Midbrain (tissue), 1 donor: ENCODE data around the gene TSPAN8.
"Not testable (repeated sequence)": the region's sequence is repeated elsewhere in the genome, so short reads cannot be mapped to it uniquely, and the experiment has no call there.

Experiments used
- DNase-seq: peaks from one replicate; lab custom pipeline; 2025; lab: John Stamatoyannopoulos, UW

TSPAN8 gene

GRCh38 chr12:71164166-71164565 is 6.4 kb upstream of the TSPAN8 start:
- DNase-seq, result no peak

- DNase-seq, result no peak
Measured at GRCh38 chr12:71162832-71163763, 5.3 kb upstream of the TSPAN8 start.

GRCh38 chr12:71161591-71161990 is 3.8 kb upstream of the TSPAN8 start:
- DNase-seq, result no peak

- DNase-seq, result no peak
Measured at GRCh38 chr12:71160585-71160984, 2.8 kb upstream of the TSPAN8 start.

- no peak for DNase-seq
Measured at GRCh38 chr12:71159878-71160277, 2.1 kb upstream of the TSPAN8 start.

GRCh38 chr12:71159264-71159663 is 1.5 kb upstream of the TSPAN8 start:
- no peak for DNase-seq

GRCh38 chr12:71158361-71158882 is 623 bp upstream of the TSPAN8 start:
- DNase-seq, result no peak

GRCh38 chr12:71155225-71155624 is 2.6 kb downstream of the TSPAN8 start:
- no peak for DNase-seq

GRCh38 chr12:71152851-71153250 is 4.9 kb downstream of the TSPAN8 start:
- no peak for DNase-seq

GRCh38 chr12:71150041-71150440 is 7.8 kb downstream of the TSPAN8 start:
- not testable (repeated sequence) for DNase-seq

GRCh38 chr12:71144682-71145081 is 13.1 kb downstream of the TSPAN8 start:
- no peak for DNase-seq

- DNase-seq, result no peak
Measured at GRCh38 chr12:71142956-71143355, 14.8 kb downstream of the TSPAN8 start.

- DNase-seq, result no peak
Measured at GRCh38 chr12:71142016-71142415, 15.8 kb downstream of the TSPAN8 start.

- DNase-seq, result no peak
Measured at GRCh38 chr12:71141378-71141926, 16.3 kb downstream of the TSPAN8 start.

GRCh38 chr12:71139153-71139735 is 18.6 kb downstream of the TSPAN8 start:
- DNase-seq, result no peak

GRCh38 chr12:71138011-71138410 is 19.8 kb downstream of the TSPAN8 start:
- DNase-seq, result no peak

GRCh38 chr12:71135812-71136176 is 22.0 kb downstream of the TSPAN8 start:
- no peak for DNase-seq

GRCh38 chr12:71135077-71135811 is 22.6 kb downstream of the TSPAN8 start:
- no peak for DNase-seq

GRCh38 chr12:71134405-71134804 is 23.4 kb downstream of the TSPAN8 start:
- DNase-seq, result no peak

- DNase-seq, result no peak
Measured at GRCh38 chr12:71130521-71131069, 27.2 kb downstream of the TSPAN8 start.

GRCh38 chr12:71129364-71129763 is 28.4 kb downstream of the TSPAN8 start:
- no peak for DNase-seq
